Liver (tissue), 9 donors: ENCODE measurements around the gene ZFP91. TPM values are rescaled to one million over a fixed set of nuclear protein-coding genes. Genes with fewer than 3 reads are reported as not detected.
A peak's percentile ranks its signal among the peaks of the same experiment; 100 is the strongest.

Experiments used
- DNase-seq: peaks from one replicate; pipeline ENCODE4 v3.0.0-alpha.2; 2017; ENCODE audit warnings: low spot score
- H3K27ac ChIP-seq, 2 donors: one replicate each; pipeline ENCODE4 v1.7.0; 2013; ENCODE audit warnings: inconsistent platforms in 2 of 2, low read length in 2 of 2, control low read depth in 1 of 2, low read depth in 1 of 2, mild to moderate bottlenecking in 1 of 2
- H3K27me3 ChIP-seq, 4 donors: one replicate each; pipeline versions ENCODE4 v1.6.1 to v1.7.0; 2013; ENCODE audit warnings: low read length in 3 of 4, inconsistent platforms in 1 of 4, mild to moderate bottlenecking in 1 of 4, moderate library complexity in 1 of 4; ENCODE audit not compliant: control insufficient read depth in 4 of 4, insufficient read depth in 4 of 4
- H3K36me3 ChIP-seq, 4 donors: one replicate each; pipeline versions ENCODE4 v1.6.1 to v1.7.0; 2013; ENCODE audit warnings: low read length in 3 of 4, mild to moderate bottlenecking in 3 of 4, low read depth in 1 of 4, moderate library complexity in 1 of 4; ENCODE audit not compliant: control insufficient read depth in 4 of 4, insufficient read depth in 3 of 4
- H3K4me1 ChIP-seq, 4 donors: one replicate each; pipeline versions ENCODE4 v1.6.1 to v1.7.0; 2013; ENCODE audit warnings: low read length in 3 of 4, mild to moderate bottlenecking in 3 of 4, moderate library complexity in 1 of 4; ENCODE audit not compliant: control insufficient read depth in 4 of 4, insufficient read depth in 4 of 4
- H3K4me3 ChIP-seq, 3 donors: one replicate each; pipeline versions ENCODE4 v1.6.1 to v1.7.0; 2013; ENCODE audit warnings: low read length in 3 of 3, control low read depth in 1 of 3, low read depth in 1 of 3, mild to moderate bottlenecking in 1 of 3
- H3K9ac ChIP-seq, 2 donors: one replicate each; pipeline ENCODE4 v1.7.0; 2013; ENCODE audit warnings: low read length in 2 of 2, mild to moderate bottlenecking in 2 of 2, moderate library complexity in 2 of 2, control low read depth in 1 of 2, low read depth in 1 of 2
- H3K9me3 ChIP-seq, 4 donors: one replicate each; pipeline versions ENCODE4 v1.6.1 to v1.7.0; 2013; ENCODE audit warnings: low read length in 3 of 4; ENCODE audit not compliant: control insufficient read depth in 4 of 4
- CTCF ChIP-seq: fragments of 150-350 bp; IDR thresholded peaks from 2 replicates; pipeline ENCODE4 v1.5.1; 2017; ENCODE audit warnings: improper control_type of control experiment, low read depth, low read length; ENCODE audit not compliant: missing input control
- EGR1 ChIP-seq, 2 donors: IDR thresholded peaks; 2 replicates each; pipeline ENCODE4 v1.6.1; 2016 to 2018; ENCODE audit warnings: antibody characterized with exemption in 2 of 2, low read depth in 2 of 2
- HNF4A ChIP-seq, 2 donors: conservative IDR thresholded peaks; 2 replicates each; pipeline ENCODE4 v1.6.1; 2016; ENCODE audit warnings: antibody characterized with exemption in 2 of 2, mild to moderate bottlenecking in 2 of 2
- MAX ChIP-seq: IDR thresholded peaks from 2 replicates; pipeline ENCODE4 v1.6.1; 2016; ENCODE audit warnings: antibody characterized with exemption
- REST ChIP-seq: IDR thresholded peaks from 2 replicates; pipeline ENCODE4 v1.6.1; 2016; ENCODE audit warnings: antibody characterized with exemption, mild to moderate bottlenecking
- RXRA ChIP-seq, 2 donors: IDR thresholded peaks; 2 replicates each; pipeline ENCODE4 v1.6.1; 2017 to 2018; ENCODE audit warnings: antibody characterized with exemption in 2 of 2, mild to moderate bottlenecking in 1 of 2
- YY1 ChIP-seq: IDR thresholded peaks from 2 replicates; pipeline ENCODE4 v1.6.1; 2016; ENCODE audit warnings: antibody characterized with exemption, mild to moderate bottlenecking
- ZBTB33 ChIP-seq: IDR thresholded peaks from 2 replicates; pipeline ENCODE4 v1.6.1; 2016; ENCODE audit warnings: antibody characterized with exemption
- WGBS: extraction: QIAGEN DNeasy Blood & Tissue Kit; methylation state at CpG from one replicate; pipeline ENCODE4 v1.1.7; 2013; 5-methylcytosine and 5-hydroxymethylcytosine counted together
- polyA plus RNA-seq, 2 donors: library from polyadenylated mRNA; stranded (reverse) in 1 of 2; unstranded in 1 of 2; fragments of 200-250 nt in 1 of 2; fragments of >200 nt in 1 of 2; fragmentation: Nextera tagmentation in 1 of 2; extraction: Ambion mirVana in 1 of 2; gene quantifications; one replicate each; pipeline versions ENCODE4 v1.2.1 to v1.2.3, GENCODE V29; 2013 to 2015
- total RNA-seq, 2 donors: library from RNA; depleted of rRNA; stranded (reverse); fragments of >200 nt; gene quantifications; one replicate each; pipeline ENCODE4 v1.2.3, GENCODE V29; 2014
- donor health status: healthy.
- donor health status: healthy.
- donor health status: healthy.
- donor health status: healthy.
- donor health status: healthy.

Gene ZFP91
- total and polyA plus RNA-seq, 4 donors = 8.9 to 27.8 (median 20.0) TPM

- 90% methylated on average over 1 of the region's 1 CpG for WGBS
- no peak for DNase-seq
Measured at GRCh38 chr11:58582437-58582836, 3.6 kb downstream of the ZFP91 start.

GRCh38 chr11:58586998-58587397, 8.1 kb downstream of the ZFP91 start:
- H3K4me1 ChIP-seq = peaks cover 0 to 19% (median 14%) of the 10 kb centered on the region in 4 donors
- no peaks in the 10 kb centered on the region for H3K9me3 ChIP-seq
- WGBS = 84% methylated on average over 2 of the region's 2 CpGs
- DNase-seq = no peak
- TF ChIP-seq EGR1 (IDR thresholded peaks at IDR 0.05; ENCODE audit: low read depth in 2 of 2) = no peak
- no peak for TF ChIP-seq CTCF
- TF ChIP-seq MAX = no peak
- no peak for TF ChIP-seq REST
- no peak for TF ChIP-seq YY1
- TF ChIP-seq ZBTB33 = no peak
- TF ChIP-seq RXRA (IDR thresholded peaks at IDR 0.05) = no peak
- no peak for TF ChIP-seq HNF4A (conservative IDR thresholded peaks at IDR 0.05)
- no peak overlapping the region for H3K9ac ChIP-seq
- no peak overlapping the region for H3K4me3 ChIP-seq
- H3K27me3 ChIP-seq = no peaks in the 10 kb centered on the region
- H3K36me3 ChIP-seq = peaks cover 0 to 3% (median 0%) of the 10 kb centered on the region in 4 donors
- no peak overlapping the region for H3K27ac ChIP-seq

More at GRCh38 chr11:58582437-58582836, 3.6 kb downstream of the ZFP91 start:
- Histone ChIP-seq H3K4me3 (no peak overlapping the region), H3K36me3 (peaks cover 0 to 3% (median 0%) of the 10 kb centered on the region in 4 donors), H3K27me3 (no peaks in the 10 kb centered on the region), H3K4me1 (peaks cover 0 to 36% (median 25%) of the 10 kb centered on the region in 4 donors), H3K9ac (no peak overlapping the region), H3K27ac (no peak overlapping the region), H3K9me3 (no peaks in the 10 kb centered on the region)
- TF ChIP-seq HNF4A (conservative IDR thresholded peaks at IDR 0.05) (peak; percentile 21 to 55), MAX (no peak)
